Measurements from ENCODE around the gene TCEAL3. TPM values are rescaled to one million over a fixed set of nuclear protein-coding genes. Genes with fewer than 3 reads are reported as not detected.

The TCEAL3 gene
- total RNA-seq, 2 donors from 2014 or later, result 21.4 to 21.8 TPM

GRCh38 chrX:103608306-103608963, 672 bp downstream of the TCEAL3 start:
- H3K9me3 ChIP-seq, result no peaks in the 10 kb centered on the region
- peak overlapping the region; percentile 37 to 55 for H3K4me3 ChIP-seq
- DNase-seq (peak; percentile 20 to 46 (median 24)), ATAC-seq (peak; percentile 38)
- peak overlapping the region; percentile 39 to 87 (median 85) for H3K27ac ChIP-seq
- no peaks in the 10 kb centered on the region for H3K4me1 ChIP-seq
- H3K36me3 ChIP-seq (replicated peaks in 1 of 2; ENCODE audit: insufficient read depth in 1 of 2, low read depth in 2 of 2), result no peaks in the 10 kb centered on the region
- peaks cover 0 to 4% of the 10 kb centered on the region in 2 donors for H3K27me3 ChIP-seq
- intact Hi-C loops (cut with DNase I), result no loop called here
- TF ChIP-seq POLR2A (IDR thresholded peaks at IDR 0.05) (no peak), CTCF (IDR thresholded peaks at IDR 0.05) (no peak)
- 4 to 11% methylated on average over 8 to 18 of the region's 21 CpGs for WGBS, 2 donors

- intact Hi-C loops (cut with DNase I), result no loop called here
- no peak for TF ChIP-seq CTCF (IDR thresholded peaks at IDR 0.05)
- TF ChIP-seq POLR2A (IDR thresholded peaks at IDR 0.05), result no peak
- Histone ChIP-seq H3K9me3 (no peaks in the 10 kb centered on the region), H3K4me1 (no peaks in the 10 kb centered on the region), H3K4me3 (no peak overlapping the region), H3K27ac (no peak overlapping the region), H3K27me3 (peaks cover 0 to 4% of the 10 kb centered on the region in 2 donors), H3K36me3 (replicated peaks in 1 of 2; ENCODE audit: insufficient read depth in 1 of 2, low read depth in 2 of 2) (no peaks in the 10 kb centered on the region)
- 85 to 94% methylated on average over 1 of the region's 1 CpG for WGBS, 2 donors
- ATAC-seq (no peak), DNase-seq (no peak)
Measured at GRCh38 chrX:103610282-103610681, 2.5 kb downstream of the TCEAL3 start.

- DNase-seq, result no peak
- H3K9me3 ChIP-seq, result no peaks in the 10 kb centered on the region
- ATAC-seq, result no peak
- no peak overlapping the region for H3K4me3 ChIP-seq
- TF ChIP-seq POLR2A (IDR thresholded peaks at IDR 0.05), result no peak
- no peak for TF ChIP-seq CTCF (IDR thresholded peaks at IDR 0.05)
- intact Hi-C loops (cut with DNase I), result no loop called here
- 82 to 100% methylated on average over 1 of the region's 1 CpG for WGBS, 2 donors
- H3K27me3 ChIP-seq, result peaks cover 0 to 4% of the 10 kb centered on the region in 2 donors
- H3K27ac ChIP-seq, result no peak overlapping the region
- peaks cover 8% of the 10 kb centered on the region for H3K4me1 ChIP-seq
- no peaks in the 10 kb centered on the region for H3K36me3 ChIP-seq (replicated peaks in 1 of 2; ENCODE audit: insufficient read depth in 1 of 2, low read depth in 2 of 2)
Measured at GRCh38 chrX:103613362-103613890, 5.7 kb downstream of the TCEAL3 start.

GRCh38 chrX:103614999-103615398, 7.2 kb downstream of the TCEAL3 start:
- Histone ChIP-seq H3K27me3 (peaks cover 0 to 4% of the 10 kb centered on the region in 2 donors), H3K36me3 (replicated peaks in 1 of 2; ENCODE audit: insufficient read depth in 1 of 2, low read depth in 2 of 2) (no peaks in the 10 kb centered on the region), H3K4me3 (no peak overlapping the region), H3K27ac (no peak overlapping the region), H3K9me3 (no peaks in the 10 kb centered on the region), H3K4me1 (peaks cover 8% of the 10 kb centered on the region)
- no peak for ATAC-seq
- WGBS, 2 donors, result 100% methylated on average over 1 of the region's 1 CpG
- no peak for TF ChIP-seq CTCF (IDR thresholded peaks at IDR 0.05)
- no peak for TF ChIP-seq POLR2A (IDR thresholded peaks at IDR 0.05)
- intact Hi-C loops (cut with DNase I), result no loop called here
- DNase-seq, result no peak
